ENCODE measurements around the gene GUCY2D.
A peak's percentile ranks its signal among the peaks of the same experiment; 100 is the strongest.

Gene GUCY2D

DNA sequence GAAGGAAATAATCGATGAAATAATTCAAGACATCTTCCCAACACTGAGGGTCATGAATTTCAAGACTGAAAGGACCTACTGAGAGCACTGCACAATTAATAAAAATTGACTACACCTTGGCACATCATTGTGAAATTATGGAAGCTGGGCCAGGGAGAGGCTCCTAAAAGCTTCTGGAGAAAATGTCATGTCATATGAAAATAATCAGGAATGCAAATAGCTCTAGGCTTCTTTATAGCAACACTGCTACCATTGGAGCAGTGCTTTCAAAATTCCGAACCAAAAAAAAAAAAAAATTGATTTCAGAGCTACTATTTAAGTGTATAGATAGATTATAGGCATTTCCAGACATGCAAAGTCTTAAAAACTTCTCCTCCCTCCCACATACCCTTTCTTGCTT, 30.0 kb downstream of the GUCY2D start:
- TF ChIP-seq FOXM1 (IDR thresholded peaks at IDR 0.05; ENCODE audit: borderline replicate concordance) (no peak), SP1 (IDR thresholded peaks at IDR 0.05) (no peak), ARNT (IDR thresholded peaks at IDR 0.05) (no peak), CTBP1 (IDR thresholded peaks at IDR 0.05; ENCODE audit: borderline replicate concordance) (no peak), L3MBTL2 (conservative IDR thresholded peaks at IDR 0.05) (no peak), ZNF384 (IDR thresholded peaks at IDR 0.05) (no peak), FOXK2 (IDR thresholded peaks at IDR 0.05) (no peak), ELF4 (IDR thresholded peaks at IDR 0.05) (no peak), SUZ12 (IDR thresholded peaks at IDR 0.05) (no peak), BHLHE40 (IDR thresholded peaks at IDR 0.05; ENCODE audit: borderline replicate concordance) (no peak), HDGF (IDR thresholded peaks at IDR 0.05; ENCODE audit: borderline replicate concordance) (no peak), NFRKB (IDR thresholded peaks at IDR 0.05) (no peak), FOXA1 (IDR thresholded peaks at IDR 0.05) (no peak)
- CTCF ChIA-PET: no interaction called here
- DNase-seq (ENCODE audit: extremely low spot score): no peak
- POLR2A ChIA-PET: no interaction called here

DNA sequence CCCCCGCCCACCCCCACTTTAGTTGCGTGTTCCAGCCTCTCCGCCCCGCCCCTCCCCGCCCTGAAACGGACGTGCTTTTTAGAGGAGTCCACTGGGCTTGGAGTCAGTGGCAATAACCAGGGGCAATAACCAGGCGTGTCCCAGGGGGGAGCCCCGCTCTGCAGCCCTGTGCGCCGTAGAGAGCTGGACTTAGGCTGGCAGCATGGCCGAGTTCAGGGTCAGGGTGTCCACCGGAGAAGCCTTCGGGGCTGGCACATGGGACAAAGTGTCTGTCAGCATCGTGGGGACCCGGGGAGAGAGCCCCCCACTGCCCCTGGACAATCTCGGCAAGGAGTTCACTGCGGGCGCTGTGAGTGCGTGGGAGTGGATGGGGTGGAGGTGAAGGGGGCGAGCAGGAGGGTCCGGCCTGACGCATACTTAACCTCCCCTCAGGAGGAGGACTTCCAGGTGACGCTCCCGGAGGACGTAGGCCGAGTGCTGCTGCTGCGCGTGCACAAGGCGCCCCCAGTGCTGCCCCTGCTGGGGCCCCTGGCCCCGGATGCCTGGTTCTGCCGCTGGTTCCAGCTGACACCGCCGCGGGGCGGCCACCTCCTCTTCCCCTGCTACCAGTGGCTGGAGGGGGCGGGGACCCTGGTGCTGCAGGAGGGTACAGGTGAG, 36.7 kb downstream of the GUCY2D start, which contains the start of gene ALOX15B:
Gene ALOX15B (plus strand): TSS at position 106 of the 657 bp plus-strand sequence. CDS start 97 bp downstream, at position 203.
- ChIA-PET CTCF (no interaction called here), POLR2A (no interaction called here)
- DNase-seq (ENCODE audit: extremely low spot score): no peak
- TF ChIP-seq NFRKB (IDR thresholded peaks at IDR 0.05) (no peak), FOXK2 (IDR thresholded peaks at IDR 0.05) (no peak), HDGF (IDR thresholded peaks at IDR 0.05; ENCODE audit: borderline replicate concordance) (no peak), L3MBTL2 (conservative IDR thresholded peaks at IDR 0.05) (no peak), ELF4 (IDR thresholded peaks at IDR 0.05) (no peak), SUZ12 (IDR thresholded peaks at IDR 0.05) (no peak), BHLHE40 (IDR thresholded peaks at IDR 0.05; ENCODE audit: borderline replicate concordance) (no peak), ZNF384 (IDR thresholded peaks at IDR 0.05) (no peak), ARNT (IDR thresholded peaks at IDR 0.05) (no peak), LEF1 (IDR thresholded peaks at IDR 0.05; ENCODE audit: borderline replicate concordance) (no peak), TARDBP (IDR thresholded peaks at IDR 0.05) (no peak), FOXA1 (IDR thresholded peaks at IDR 0.05) (no peak), FOXM1 (IDR thresholded peaks at IDR 0.05; ENCODE audit: borderline replicate concordance) (no peak), SP1 (IDR thresholded peaks at IDR 0.05) (no peak), CTBP1 (IDR thresholded peaks at IDR 0.05; ENCODE audit: borderline replicate concordance) (no peak)
- TF ChIP-seq, protein P1, sequence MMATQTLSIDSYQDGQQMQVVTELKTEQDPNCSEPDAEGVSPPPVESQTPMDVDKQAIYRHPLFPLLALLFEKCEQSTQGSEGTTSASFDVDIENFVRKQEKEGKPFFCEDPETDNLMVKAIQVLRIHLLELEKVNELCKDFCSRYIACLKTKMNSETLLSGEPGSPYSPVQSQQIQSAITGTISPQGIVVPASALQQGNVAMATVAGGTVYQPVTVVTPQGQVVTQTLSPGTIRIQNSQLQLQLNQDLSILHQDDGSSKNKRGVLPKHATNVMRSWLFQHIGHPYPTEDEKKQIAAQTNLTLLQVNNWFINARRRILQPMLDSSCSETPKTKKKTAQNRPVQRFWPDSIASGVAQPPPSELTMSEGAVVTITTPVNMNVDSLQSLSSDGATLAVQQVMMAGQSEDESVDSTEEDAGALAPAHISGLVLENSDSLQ (IDR thresholded peaks at IDR 0.05): no peak

DNA sequence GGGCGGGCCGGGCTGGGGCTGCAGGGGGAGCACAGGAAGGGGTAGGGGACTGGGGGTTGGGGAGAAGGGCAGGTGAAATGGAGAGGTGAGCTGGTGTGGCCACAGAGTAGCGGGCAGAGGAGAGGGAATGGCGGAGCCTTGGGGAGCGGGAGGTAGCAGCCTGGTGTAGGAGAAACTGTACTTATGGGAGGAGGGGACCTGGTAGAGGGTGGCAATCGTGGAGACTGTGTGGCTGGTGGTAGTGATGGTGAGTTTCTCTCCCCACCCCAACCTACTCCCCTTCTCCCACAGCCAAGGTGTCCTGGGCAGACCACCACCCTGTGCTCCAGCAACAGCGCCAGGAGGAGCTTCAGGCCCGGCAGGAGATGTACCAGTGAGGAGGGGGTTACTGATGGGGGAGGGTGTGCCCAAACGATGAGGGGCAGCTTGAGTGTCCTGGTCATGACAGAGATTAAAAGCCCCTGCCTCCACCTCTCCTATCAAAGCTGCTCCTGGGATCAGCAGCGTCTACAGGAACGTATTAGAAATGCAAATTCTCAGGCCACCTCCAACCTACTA, 37.3 kb downstream of the GUCY2D start:
- ChIA-PET CTCF (no interaction called here), POLR2A (no interaction called here)
- TF ChIP-seq ARNT (IDR thresholded peaks at IDR 0.05) (no peak), SUZ12 (IDR thresholded peaks at IDR 0.05) (no peak), FOXK2 (IDR thresholded peaks at IDR 0.05) (no peak), ELF4 (IDR thresholded peaks at IDR 0.05) (no peak), HDGF (IDR thresholded peaks at IDR 0.05; ENCODE audit: borderline replicate concordance) (no peak), LEF1 (IDR thresholded peaks at IDR 0.05; ENCODE audit: borderline replicate concordance) (no peak), ZNF384 (IDR thresholded peaks at IDR 0.05) (no peak), L3MBTL2 (conservative IDR thresholded peaks at IDR 0.05) (no peak), FOXM1 (IDR thresholded peaks at IDR 0.05; ENCODE audit: borderline replicate concordance) (no peak), SP1 (IDR thresholded peaks at IDR 0.05) (no peak), CTBP1 (IDR thresholded peaks at IDR 0.05; ENCODE audit: borderline replicate concordance) (no peak), FOXA1 (IDR thresholded peaks at IDR 0.05) (no peak), BHLHE40 (IDR thresholded peaks at IDR 0.05; ENCODE audit: borderline replicate concordance) (no peak), TARDBP (IDR thresholded peaks at IDR 0.05) (no peak), NFRKB (IDR thresholded peaks at IDR 0.05) (no peak)
- TF ChIP-seq, protein P1 (IDR thresholded peaks at IDR 0.05): no peak
- no peak for DNase-seq (ENCODE audit: extremely low spot score)

DNA sequence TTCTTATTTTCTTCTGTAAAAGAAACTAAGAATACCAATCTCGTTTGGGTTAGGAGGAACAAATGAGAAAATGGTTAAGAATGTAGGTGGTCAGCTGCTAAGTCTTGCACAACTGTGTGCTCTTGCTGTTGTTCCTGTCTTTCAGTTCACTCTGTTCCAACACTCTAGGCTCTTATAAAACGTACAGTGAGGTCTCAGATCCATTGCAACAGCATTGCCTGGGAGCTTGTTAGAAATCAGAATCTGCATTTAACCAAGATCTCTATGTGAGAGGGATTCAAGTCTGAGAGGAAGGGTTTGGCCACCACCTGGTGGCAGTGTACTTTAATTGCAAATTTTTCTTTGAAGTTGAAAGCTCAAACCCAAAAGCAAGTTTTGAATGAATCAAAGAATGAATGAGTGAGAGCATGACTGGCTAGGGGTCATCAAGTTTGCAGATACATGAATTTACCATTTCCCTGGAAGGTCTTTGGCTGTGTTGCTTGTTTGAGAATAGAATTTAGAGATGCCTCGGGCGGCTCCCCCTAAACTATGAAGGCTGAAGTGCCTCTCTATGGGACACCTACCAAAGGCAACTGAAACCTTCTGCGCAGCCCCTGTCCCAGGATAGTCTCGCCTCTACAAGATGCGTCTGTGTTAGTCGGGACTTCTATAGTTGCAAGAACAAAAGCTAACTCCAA, 39.0 kb downstream of the GUCY2D start:
- ChIA-PET POLR2A (interaction anchor here (0.7 to 1.4 kb wide), 3 partner anchors 24 to 184 kb away, joined by 3 to 7 read pairs (median 4); partner anchors contain the start of genes CYB5D1 and NAA38), CTCF (interaction anchor here (0.9 to 2.0 kb wide), 13 partner anchors 16 to 232 kb away, joined by 3 to 14 read pairs (median 4); no protein-coding TSS in a partner anchor)
- TF ChIP-seq HDGF (IDR thresholded peaks at IDR 0.05; ENCODE audit: borderline replicate concordance) (no peak), CTBP1 (IDR thresholded peaks at IDR 0.05; ENCODE audit: borderline replicate concordance) (no peak), BHLHE40 (IDR thresholded peaks at IDR 0.05; ENCODE audit: borderline replicate concordance) (no peak), FOXA1 (IDR thresholded peaks at IDR 0.05) (no peak), ZNF384 (IDR thresholded peaks at IDR 0.05) (no peak), NFRKB (IDR thresholded peaks at IDR 0.05) (no peak), SP1 (IDR thresholded peaks at IDR 0.05) (no peak), ARNT (IDR thresholded peaks at IDR 0.05) (no peak), LEF1 (IDR thresholded peaks at IDR 0.05; ENCODE audit: borderline replicate concordance) (no peak), ELF4 (IDR thresholded peaks at IDR 0.05) (no peak), FOXK2 (IDR thresholded peaks at IDR 0.05) (no peak), FOXM1 (IDR thresholded peaks at IDR 0.05; ENCODE audit: borderline replicate concordance) (no peak), L3MBTL2 (conservative IDR thresholded peaks at IDR 0.05) (no peak), TARDBP (IDR thresholded peaks at IDR 0.05) (no peak), SUZ12 (IDR thresholded peaks at IDR 0.05) (no peak)
- TF ChIP-seq, protein P1 (IDR thresholded peaks at IDR 0.05): no peak
- peak; percentile 42 for DNase-seq (ENCODE audit: extremely low spot score)

DNA sequence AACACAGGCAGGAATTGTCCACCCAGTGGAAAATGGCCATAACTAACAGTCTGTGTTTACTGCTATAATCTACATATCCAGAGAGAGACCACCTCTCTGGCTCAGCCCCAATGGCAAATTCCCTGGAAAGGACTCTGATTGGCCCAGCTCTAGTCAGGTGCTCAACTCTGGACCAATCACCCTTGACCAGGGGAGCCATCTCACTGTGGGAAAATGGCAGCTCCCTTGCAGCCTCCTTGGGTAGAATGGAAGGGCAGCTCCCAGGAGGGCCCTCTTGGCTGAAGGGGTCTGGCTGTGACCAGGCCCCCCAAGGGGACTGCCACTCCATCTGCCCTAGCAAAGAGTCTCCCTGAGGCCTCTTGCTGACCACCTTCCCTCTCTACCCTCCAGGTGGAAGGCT, 39.6 kb downstream of the GUCY2D start:
- TF ChIP-seq FOXA1 (IDR thresholded peaks at IDR 0.05) (no peak), ARNT (IDR thresholded peaks at IDR 0.05) (no peak)
- TF ChIP-seq, protein P1 (IDR thresholded peaks at IDR 0.05): no peak
- ChIA-PET CTCF (interaction anchor here (0.6 to 2.0 kb wide), 11 partner anchors 15 to 233 kb away, joined by 3 to 14 read pairs (median 5); no protein-coding TSS in a partner anchor), POLR2A (interaction anchor here (1.0 to 1.4 kb wide), 3 partner anchors 25 to 109 kb away, joined by 3 to 7 read pairs (median 4); no protein-coding TSS in a partner anchor)
- peak; percentile 30 for DNase-seq (ENCODE audit: extremely low spot score)
